MCF 10A (cell line): ENCODE results near the gene PJA1. TPM values are rescaled to one million over a fixed set of nuclear protein-coding genes. Genes with fewer than 3 reads are reported as not detected.
A peak's percentile ranks its signal among the peaks of the same experiment; 100 is the strongest.

ENCODE experiments used
- BruUV-seq: library from RNA; stranded (reverse); fragments of 400-500 nt; replicated peaks from 2 replicates; lab custom pipeline; 2021; lab: Mats Ljungman, UMichigan
- CTCF ChIA-PET: fragments of 300-600 bp; sonication (Branson Sonifier 250); formaldehyde crosslinking; extraction: SDS; loops from one replicate; lab custom pipeline; 2021; ENCODE audit warnings: antibody characterized with exemption, inconsistent platforms; lab: Yijun Ruan, JAX
- POLR2A ChIA-PET: fragments of 300-600, 350-650 bp; sonication (Branson Sonifier 250); formaldehyde crosslinking; extraction: SDS; loops from one replicate; lab custom pipeline; 2020; ENCODE audit warnings: antibody characterized with exemption, inconsistent platforms; lab: Yijun Ruan, JAX
- DNase-seq: peaks from one replicate; pipeline ENCODE4 v3.0.0-alpha.2; 2018; ENCODE audit not compliant: unreplicated experiment
- H3K27ac Mint-ChIP-seq: one replicate; pipeline ENCODE4 v1.8.0; 2022; ENCODE audit warnings: mild to moderate bottlenecking, low read depth, mixed read lengths; ENCODE audit not compliant: unreplicated experiment
- H3K27me3 Mint-ChIP-seq: one replicate; pipeline ENCODE4 v1.8.0; 2022; ENCODE audit warnings: mixed read lengths; ENCODE audit not compliant: insufficient read depth, unreplicated experiment
- H3K36me3 Mint-ChIP-seq: one replicate; pipeline ENCODE4 v1.8.0; 2022; ENCODE audit warnings: mild to moderate bottlenecking, moderate library complexity, mixed read lengths; ENCODE audit not compliant: insufficient read depth, unreplicated experiment
- H3K4me1 Mint-ChIP-seq: one replicate; pipeline ENCODE4 v1.8.0; 2022; ENCODE audit warnings: mixed read lengths; ENCODE audit not compliant: insufficient read depth, unreplicated experiment
- H3K4me3 Mint-ChIP-seq: one replicate; pipeline ENCODE4 v1.8.0; 2022; ENCODE audit warnings: mild to moderate bottlenecking, moderate library complexity, mixed read lengths; ENCODE audit not compliant: unreplicated experiment
- H3K9me3 Mint-ChIP-seq: one replicate; pipeline ENCODE4 v1.8.0; 2022; ENCODE audit warnings: mixed read lengths; ENCODE audit not compliant: unreplicated experiment
- intact Hi-C: fragments of 100-400 bp; cut with micrococcal nuclease; formaldehyde crosslinking; loops from 2 replicates; pipeline ENCODE4 v1.14.1; 2022
- total RNA-seq: library from RNA; stranded (reverse); gene quantifications from 2 replicates; pipeline ENCODE4 v1.2.3, GENCODE V29; 2022
- TF ChIP-seq, protein P1 (sequence below): fragments of 200-600 bp; IDR thresholded peaks from one replicate; pipeline ENCODE4 v1.8.0; 2022; ENCODE audit warnings: antibody characterized with exemption, mild to moderate bottlenecking; ENCODE audit not compliant: unreplicated experiment

PJA1 gene
- total RNA-seq, 1 experiment from 2014 or later, result 12.6 TPM

GRCh38 chrX:69119122-69119521, 46.1 kb downstream of the PJA1 start:
- POLR2A ChIA-PET, result interaction anchor here (1.2 to 1.7 kb wide), 2 partner anchors 33 to 291 kb away, joined by 4 read pairs; partner anchors contain the start of gene EFNB1

GRCh38 chrX:69117876-69118526, 47.3 kb downstream of the PJA1 start:
- peaks cover 18% of the 10 kb centered on the region for H3K27me3 Mint-ChIP-seq
- TF ChIP-seq, protein P1, sequence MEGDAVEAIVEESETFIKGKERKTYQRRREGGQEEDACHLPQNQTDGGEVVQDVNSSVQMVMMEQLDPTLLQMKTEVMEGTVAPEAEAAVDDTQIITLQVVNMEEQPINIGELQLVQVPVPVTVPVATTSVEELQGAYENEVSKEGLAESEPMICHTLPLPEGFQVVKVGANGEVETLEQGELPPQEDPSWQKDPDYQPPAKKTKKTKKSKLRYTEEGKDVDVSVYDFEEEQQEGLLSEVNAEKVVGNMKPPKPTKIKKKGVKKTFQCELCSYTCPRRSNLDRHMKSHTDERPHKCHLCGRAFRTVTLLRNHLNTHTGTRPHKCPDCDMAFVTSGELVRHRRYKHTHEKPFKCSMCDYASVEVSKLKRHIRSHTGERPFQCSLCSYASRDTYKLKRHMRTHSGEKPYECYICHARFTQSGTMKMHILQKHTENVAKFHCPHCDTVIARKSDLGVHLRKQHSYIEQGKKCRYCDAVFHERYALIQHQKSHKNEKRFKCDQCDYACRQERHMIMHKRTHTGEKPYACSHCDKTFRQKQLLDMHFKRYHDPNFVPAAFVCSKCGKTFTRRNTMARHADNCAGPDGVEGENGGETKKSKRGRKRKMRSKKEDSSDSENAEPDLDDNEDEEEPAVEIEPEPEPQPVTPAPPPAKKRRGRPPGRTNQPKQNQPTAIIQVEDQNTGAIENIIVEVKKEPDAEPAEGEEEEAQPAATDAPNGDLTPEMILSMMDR, result no peak
- intact Hi-C loops, result no loop called here

More at GRCh38 chrX:69119122-69119521, 46.1 kb downstream of the PJA1 start:
- TF ChIP-seq, protein P1, result no peak
- no peak overlapping the region for H3K4me3 Mint-ChIP-seq
- intact Hi-C loops, result no loop called here
- H3K27me3 Mint-ChIP-seq, result peaks cover 17% of the 10 kb centered on the region
- no peaks in the 10 kb centered on the region for H3K9me3 Mint-ChIP-seq
- no TSS peak for BruUV-seq
- no peaks in the 10 kb centered on the region for H3K36me3 Mint-ChIP-seq
- CTCF ChIA-PET, result interaction anchor here (0.7 to 1.8 kb wide), 3 partner anchors 9 to 81 kb away, joined by 3 to 4 read pairs (median 3); no protein-coding TSS in a partner anchor
- no peak overlapping the region for H3K27ac Mint-ChIP-seq
- no peak for DNase-seq
- H3K4me1 Mint-ChIP-seq, result peaks cover 20% of the 10 kb centered on the region

GRCh38 chrX:69116077-69116476, 49.2 kb downstream of the PJA1 start:
- BruUV-seq, result no TSS peak
- Mint-ChIP-seq H3K27ac (peak overlapping the region; percentile 63), H3K36me3 (no peaks in the 10 kb centered on the region), H3K4me3 (no peak overlapping the region), H3K27me3 (peaks cover 16% of the 10 kb centered on the region), H3K9me3 (no peaks in the 10 kb centered on the region), H3K4me1 (peaks cover 17% of the 10 kb centered on the region)
- intact Hi-C loops, result no loop called here
- ChIA-PET POLR2A (interaction anchor here (1.0 to 1.8 kb wide), 2 partner anchors 94 to 287 kb away, joined by 3 to 9 read pairs; partner anchors contain the start of gene EFNB1), CTCF (interaction anchor here (0.6 to 1.5 kb wide), 3 partner anchors 10 to 86 kb away, joined by 3 to 4 read pairs (median 4); no protein-coding TSS in a partner anchor)
- peak; percentile 94 for DNase-seq
- TF ChIP-seq, protein P1, result no peak

More at GRCh38 chrX:69117876-69118526, 47.3 kb downstream of the PJA1 start:
- no peaks in the 10 kb centered on the region for H3K9me3 Mint-ChIP-seq
- BruUV-seq, result no TSS peak
- ChIA-PET CTCF (interaction anchor here (1.0 kb wide), 1 partner anchor 22 kb away, joined by 3 read pairs; no protein-coding TSS in a partner anchor), POLR2A (interaction anchor here (1.7 kb wide), 1 partner anchor 34 kb away, joined by 4 read pairs; no protein-coding TSS in a partner anchor)
- H3K27ac Mint-ChIP-seq, result no peak overlapping the region
- H3K4me1 Mint-ChIP-seq, result peaks cover 20% of the 10 kb centered on the region
- no peaks in the 10 kb centered on the region for H3K36me3 Mint-ChIP-seq
- no peak for DNase-seq
- H3K4me3 Mint-ChIP-seq, result no peak overlapping the region

- Mint-ChIP-seq H3K4me1 (peaks cover 21% of the 10 kb centered on the region), H3K9me3 (no peaks in the 10 kb centered on the region), H3K27me3 (peaks cover 23% of the 10 kb centered on the region), H3K4me3 (no peak overlapping the region), H3K36me3 (no peaks in the 10 kb centered on the region), H3K27ac (no peak overlapping the region)
- DNase-seq, result no peak
- no TSS peak for BruUV-seq
- intact Hi-C loops, result no loop called here
- POLR2A ChIA-PET, result interaction anchor here (1.2 kb wide), 3 partner anchors 52 to 285 kb away, joined by 3 to 5 read pairs (median 4); partner anchors contain the start of genes EFNB1 and PJA1
- TF ChIP-seq, protein P1, result no peak
- CTCF ChIA-PET, result interaction anchor here (0.5 to 1.4 kb wide), 5 partner anchors 11 to 285 kb away, joined by 3 to 5 read pairs (median 3); partner anchors contain the start of gene EFNB1
These were observed 51.5 kb downstream of the PJA1 start for GRCh38 chrX:69113723-69114122.
